DMS153 treated with DMSO at 0.1 percent for 48 hours (cell line): ENCODE results near the gene CTRB1.

Experiments
- DNase-seq: peaks from one replicate; lab custom pipeline; 2025; ENCODE audit not compliant: unreplicated experiment; lab: John Stamatoyannopoulos, UW

Gene CTRB1

GRCh38 chr16:75225092-75225491 lies 6.3 kb downstream of the CTRB1 start:
- DNase-seq: no peak

- DNase-seq: no peak
Measured at GRCh38 chr16:75225678-75226515, 7.1 kb downstream of the CTRB1 start.

DNA sequence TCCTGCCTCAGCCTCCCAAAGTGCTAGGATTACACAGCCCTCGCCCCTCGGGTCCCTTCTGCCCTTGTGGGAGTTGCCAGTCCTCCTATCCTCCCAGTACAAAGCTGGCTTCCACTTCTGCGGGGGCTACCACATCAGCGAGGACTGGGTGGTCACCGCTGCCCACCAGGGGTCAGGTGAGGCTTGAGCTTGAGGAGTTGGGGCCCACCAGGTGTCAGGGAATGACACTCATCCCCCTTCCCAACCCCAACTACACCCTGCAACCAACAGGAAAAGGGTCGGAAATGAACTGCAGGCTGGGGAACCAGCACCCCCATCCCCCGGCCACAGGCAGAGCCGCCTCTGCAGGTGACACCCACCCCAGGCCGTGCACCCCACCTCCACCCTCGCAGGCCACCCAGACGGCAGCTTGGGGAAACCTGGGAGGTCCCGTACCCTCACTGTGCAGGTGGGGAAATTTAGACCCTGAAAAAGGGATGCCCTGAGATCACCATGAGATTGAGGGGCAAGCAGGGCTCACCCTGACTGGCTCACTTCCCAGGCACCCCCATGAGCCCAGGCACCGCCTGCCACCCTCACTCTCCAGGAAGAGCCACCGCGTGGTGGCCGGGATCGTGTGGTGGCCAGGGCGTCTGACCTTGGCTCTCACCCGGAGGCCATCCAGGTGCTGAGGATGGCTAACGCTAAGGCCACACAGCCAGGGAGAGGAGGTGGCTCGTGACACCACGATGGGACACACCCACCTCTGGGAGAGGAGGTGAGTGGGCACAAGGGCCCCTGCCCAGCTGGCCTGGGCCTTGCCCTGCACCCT lies 8.0 kb downstream of the CTRB1 start:
- no peak for DNase-seq

GRCh38 chr16:75227361-75228142 lies 8.8 kb downstream of the CTRB1 start:
- DNase-seq: no peak

- no peak for DNase-seq
Measured at GRCh38 chr16:75228143-75228976, 9.6 kb downstream of the CTRB1 start.

GRCh38 chr16:75229172-75230031 lies 10.6 kb downstream of the CTRB1 start:
- no peak for DNase-seq

DNA sequence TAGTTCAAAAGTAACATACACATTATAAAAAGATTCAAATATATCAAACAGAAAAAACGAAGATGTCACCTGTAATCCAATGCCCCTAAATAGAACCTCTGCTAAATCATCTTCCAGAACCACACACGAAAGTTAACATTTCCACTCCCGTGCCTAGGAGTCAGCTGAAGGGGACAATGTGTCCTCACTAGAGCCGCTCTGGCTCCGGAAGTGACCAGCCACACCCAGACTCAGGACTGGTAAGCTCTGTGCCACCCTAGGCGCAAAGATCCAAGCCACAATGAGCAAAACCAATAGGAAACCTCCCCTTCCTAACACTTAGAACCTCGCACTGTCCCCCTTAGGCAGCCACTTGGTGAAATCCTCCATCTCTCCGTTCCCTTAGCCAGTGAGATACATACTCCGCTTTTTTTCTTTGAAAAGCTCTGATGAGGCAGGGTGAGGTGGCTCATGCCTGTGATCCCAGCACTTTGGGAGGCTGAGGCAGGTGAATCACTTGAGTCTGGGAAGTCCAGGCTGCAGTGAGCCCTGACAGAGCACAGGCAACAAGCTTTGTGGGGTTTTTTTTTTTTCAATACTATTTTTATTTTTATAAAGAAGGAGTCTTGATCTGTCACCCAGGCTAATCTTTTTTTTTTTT lies 11.8 kb downstream of the CTRB1 start:
- no peak for DNase-seq

- no peak for DNase-seq
Measured at GRCh38 chr16:75231570-75231969, 12.8 kb downstream of the CTRB1 start.

GRCh38 chr16:75233611-75233938 lies 14.8 kb downstream of the CTRB1 start:
- no peak for DNase-seq

- no peak for DNase-seq
Measured at GRCh38 chr16:75234856-75235696, 16.3 kb downstream of the CTRB1 start.

DNA sequence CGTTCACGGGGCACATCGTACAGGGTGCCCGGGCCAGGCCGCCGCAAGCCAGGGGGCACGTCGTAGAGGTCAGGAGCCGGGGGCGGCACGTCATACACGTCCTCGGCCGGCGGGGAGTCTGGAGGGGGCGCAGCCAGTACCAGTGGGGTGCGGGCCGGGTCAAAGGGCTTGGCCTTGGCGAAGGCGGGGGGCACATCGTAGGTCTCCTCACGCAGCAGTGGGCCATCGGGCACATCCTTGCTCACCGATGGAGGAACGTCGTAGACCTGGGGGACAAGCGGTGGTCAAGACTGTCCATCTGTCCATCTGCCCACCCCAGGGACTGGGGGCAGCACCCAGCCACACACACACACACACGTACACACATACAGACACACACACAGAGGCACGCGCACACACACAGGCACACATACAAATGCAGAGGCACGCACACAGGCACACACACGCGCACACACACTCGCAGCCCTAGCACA lies 17.0 kb downstream of the CTRB1 start:
- DNase-seq: no peak

DNA sequence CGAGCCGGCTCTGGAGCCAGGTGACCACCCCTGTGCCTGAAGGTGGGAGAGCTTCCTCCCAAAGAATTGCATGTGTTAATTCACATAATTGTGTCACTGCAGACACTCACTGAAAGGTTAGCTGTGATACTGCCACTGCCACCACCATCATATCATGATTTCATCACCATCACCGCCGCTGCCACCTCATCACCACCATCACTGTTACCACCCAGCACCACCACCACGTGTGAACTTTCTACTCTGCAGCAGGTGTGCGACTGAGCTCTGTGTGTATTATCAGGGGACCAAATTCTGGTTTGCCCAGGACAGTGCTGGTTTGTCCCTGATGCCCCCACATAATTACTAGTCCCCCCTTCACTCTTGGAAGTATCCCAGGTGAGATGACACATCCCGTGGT lies 17.4 kb downstream of the CTRB1 start:
- no peak for DNase-seq

DNA sequence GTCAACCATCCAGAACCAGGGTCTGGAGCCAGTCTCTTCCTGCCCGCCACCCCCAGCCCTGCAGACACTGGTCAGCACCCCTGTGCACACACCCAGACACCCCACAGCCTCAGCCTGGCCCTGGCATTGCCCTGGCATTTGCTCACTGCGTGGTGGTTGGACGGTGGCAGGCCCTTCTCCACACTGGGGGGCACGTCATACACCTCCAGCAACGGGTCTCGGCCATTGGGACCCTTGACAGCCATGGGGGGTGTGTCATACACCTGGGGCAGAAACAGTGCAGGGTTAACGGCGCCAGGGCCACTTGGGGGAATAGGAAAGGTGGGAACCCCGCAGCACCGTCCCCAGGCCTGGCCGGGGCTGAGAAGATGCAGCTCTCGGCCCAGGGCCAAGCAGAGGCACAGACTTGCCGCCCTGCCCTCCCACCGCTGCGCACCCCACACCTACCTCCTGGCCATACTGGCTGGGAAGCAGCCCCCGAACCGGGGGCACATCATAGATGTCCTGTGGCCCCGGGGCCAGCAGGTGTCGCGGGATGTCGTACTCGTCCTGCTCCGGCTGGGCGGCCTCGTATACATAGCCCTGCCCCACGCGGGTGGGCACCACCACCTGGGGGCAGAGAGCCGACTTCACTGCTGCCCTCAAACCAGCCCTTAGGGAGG lies 18.1 kb downstream of the CTRB1 start:
- DNase-seq: no peak

DNA sequence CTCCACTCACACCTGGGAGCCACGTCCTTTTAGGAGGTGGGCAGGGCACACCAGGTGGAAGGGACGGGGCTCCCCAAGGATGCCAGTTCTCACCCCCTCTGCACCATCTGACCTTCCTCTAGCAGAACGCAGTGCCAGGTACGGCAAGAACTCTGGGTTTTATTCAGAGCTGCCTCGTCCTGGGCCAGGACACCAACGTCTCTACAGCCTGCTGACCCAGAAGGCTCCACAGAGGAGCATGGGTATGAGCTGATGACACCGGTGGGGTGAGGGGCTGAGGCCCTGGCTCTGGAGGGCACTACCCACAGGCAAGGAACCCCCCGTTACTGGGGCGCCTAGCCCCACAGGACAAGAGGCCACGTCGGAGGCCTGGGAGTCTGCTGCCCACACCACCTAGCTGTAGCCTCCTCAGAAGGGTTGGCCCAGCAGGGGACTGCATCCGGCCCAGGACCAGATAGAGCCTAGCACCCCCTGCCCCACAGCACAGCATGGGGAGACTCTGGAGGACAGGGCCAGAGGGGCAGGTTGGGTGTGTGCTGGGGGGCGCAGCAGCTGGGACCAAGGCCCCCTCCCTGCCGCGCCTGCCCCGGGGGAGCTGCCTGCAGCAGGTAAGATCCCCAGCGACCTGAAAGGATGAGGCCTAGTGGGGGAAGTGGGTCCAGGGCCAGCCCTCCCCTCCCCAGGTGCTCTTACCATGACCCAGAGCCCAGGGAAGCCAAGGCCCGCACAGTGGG lies 18.8 kb downstream of the CTRB1 start:
- DNase-seq: no peak

GRCh38 chr16:75238132-75238852 lies 19.5 kb downstream of the CTRB1 start:
- DNase-seq: no peak

- no peak for DNase-seq
Measured at GRCh38 chr16:75238853-75239541, 20.2 kb downstream of the CTRB1 start.
